ENCODE measurements around the gene FLNB. TPM values are rescaled to one million over a fixed set of nuclear protein-coding genes. Genes with fewer than 3 reads are reported as not detected.

The FLNB gene
- total and polyA plus RNA-seq, 9 of the 15 experiments (the other 6 are each of a cell fraction or from before 2014, with no cell fraction given) = 9.4 to 48.1 (median 25.6) TPM

DNA sequence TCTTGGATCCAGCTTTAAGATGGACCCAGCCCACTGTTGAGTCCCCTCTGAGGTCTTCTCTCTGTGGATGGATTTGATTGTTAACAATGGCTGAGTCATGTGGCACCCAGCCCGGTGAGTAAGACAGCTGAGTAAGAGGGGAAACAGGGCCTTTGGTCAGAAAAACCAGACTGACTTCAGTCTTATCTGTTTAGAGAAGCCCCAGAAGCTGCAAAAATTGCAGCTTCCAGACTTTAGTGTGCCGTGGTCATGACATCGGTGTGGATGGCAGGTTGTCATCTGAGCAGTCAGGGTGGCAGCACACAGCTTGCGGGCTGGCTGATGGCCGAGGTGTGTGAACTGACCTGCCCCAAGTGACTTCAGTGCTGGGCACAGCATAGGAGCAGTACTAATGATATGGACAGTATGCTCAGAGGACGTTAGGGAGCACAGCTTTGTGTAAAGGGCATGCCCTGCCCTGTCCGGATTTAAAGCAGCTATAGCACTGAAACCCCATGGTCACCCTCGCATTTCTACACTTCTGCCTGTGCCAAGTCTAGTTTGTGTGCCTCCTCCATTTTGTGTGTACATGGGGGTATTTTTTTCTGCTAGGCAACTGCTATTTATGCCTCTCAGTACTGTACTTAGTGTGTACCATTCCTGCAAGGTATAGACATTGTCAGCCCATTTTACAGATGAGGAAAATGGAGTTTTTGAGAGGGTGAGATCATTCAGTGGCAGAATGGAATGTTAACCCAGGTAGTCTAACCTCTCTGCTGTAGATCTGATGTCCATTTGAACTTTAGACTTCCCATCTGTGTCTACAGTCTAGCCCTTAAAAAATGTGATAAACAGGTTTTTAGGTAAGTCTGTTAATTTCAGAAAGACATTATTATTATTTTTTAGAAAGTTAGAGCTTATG lies 44.4 kb downstream of the FLNB start:
- in situ Hi-C loops (cut with MboI) (no loop called here), intact Hi-C loops (cut with micrococcal nuclease) (no loop called here)
- H3K9me3 ChIP-seq (replicated peaks; ENCODE audit: control insufficient read depth, insufficient read depth, low read depth, low read length) = no peaks in the 10 kb centered on the region
- DNase-seq (ENCODE audit: extremely low read depth in 1 of 4, low spot score in 3 of 4) (peak; percentile 37 to 81 (median 52)), ATAC-seq (peak; percentile 89), FAIRE-seq (peak; percentile 89)
- H3K27ac ChIP-seq (ENCODE audit: extremely low read depth, low read depth, low read length) = peak overlapping the region; percentile 71; the same call in 2 of the 3 replicates
- no peaks in the 10 kb centered on the region for H3K27me3 ChIP-seq (ENCODE audit: control insufficient read depth in 2 of 2, insufficient read depth in 2 of 2, low read length in 2 of 2)
- H3K4me3 ChIP-seq = no peak overlapping the region
- H2AFZ ChIP-seq (ENCODE audit: low read depth, low read length) = no peak overlapping the region
- ChIA-PET POLR2A (interaction anchor here (1.0 to 1.1 kb wide), 2 partner anchors 11 kb away, joined by 4 read pairs; no protein-coding TSS in a partner anchor), CTCF (ENCODE audit: low intra/inter-chr PET ratio) (no interaction called here)
- peak overlapping the region; percentile 58 for H3K4me2 ChIP-seq (ENCODE audit: insufficient read depth, low read length)
- H3K36me3 ChIP-seq (ENCODE audit: control insufficient read depth, insufficient read depth, low read length) = no peaks in the 10 kb centered on the region
- no TSS peak for BruUV-seq (replicated peaks)
- WGBS (ENCODE audit: insufficient coverage, low coverage, missing lambda C conversion rate) = 18% methylated on average over 8 of the region's 8 CpGs
- no peaks in the 10 kb centered on the region for H3K9me1 ChIP-seq (ENCODE audit: control insufficient read depth, insufficient read depth, low read length)
- peaks cover 52% of the 10 kb centered on the region for H3K79me2 ChIP-seq (ENCODE audit: control insufficient read depth, insufficient read depth, low read length)
- H3K9ac ChIP-seq (ENCODE audit: insufficient read depth in 1 of 2, low read depth in 2 of 2, low read length in 2 of 2) = peak overlapping the region in 1 of 2 experiments; percentile 75; a peak in 3 of 4 replicates
- peaks cover 10 to 34% of the 10 kb centered on the region in 2 experiments; a peak in 4 of 5 replicates for H3K4me1 ChIP-seq (replicated peaks in 1 of 2; ENCODE audit: control insufficient read depth in 2 of 2, insufficient read depth in 2 of 2, low read length in 2 of 2)
- 0 out of 2 replicates have a peak, but pooled peaks cover 5% of the 10 kb centered on the region for H4K20me1 ChIP-seq (replicated peaks; ENCODE audit: control insufficient read depth, insufficient read depth, low read length)
- TF ChIP-seq NRF1 (conservative IDR thresholded peaks at IDR 0.05 in 1 of 2, IDR thresholded peaks at IDR 0.05 in 1 of 2) (no peak), MYNN (IDR thresholded peaks at IDR 0.05) (0 out of 2 replicates have a peak, but pooled peaks have one; percentile 53), MYNN (CRISPR knock-in tag; IDR thresholded peaks at IDR 0.05) (no peak), YY1 (IDR thresholded peaks at IDR 0.05; ENCODE audit: borderline replicate concordance in 1 of 3, control insufficient read depth in 1 of 3, extremely low read depth in 1 of 3, insufficient read depth in 3 of 3, insufficient read length in 1 of 3, insufficient replicate concordance in 2 of 3, low read depth in 1 of 3, low read length in 2 of 3) (peak in 1 of 3 experiments; percentile 54), ZNF655 (CRISPR knock-in tag; IDR thresholded peaks at IDR 0.05) (no peak), HMGXB4 (CRISPR knock-in tag; IDR thresholded peaks at IDR 0.05) (no peak), ZNF324 (CRISPR knock-in tag; IDR thresholded peaks at IDR 0.05) (no peak), ZNF589 (CRISPR knock-in tag; IDR thresholded peaks at IDR 0.05; ENCODE audit: low read depth) (peak; percentile 74), SOX6 (IDR thresholded peaks at IDR 0.05) (peak; percentile 62), CSDE1 (IDR thresholded peaks at IDR 0.05) (no peak), BCOR (IDR thresholded peaks at IDR 0.05) (peak; percentile 90), SRSF1 (IDR thresholded peaks at IDR 0.05; ENCODE audit: low read depth, low read length) (no peak), NUFIP1 (IDR thresholded peaks at IDR 0.05; ENCODE audit: partially characterized antibody) (no peak), NONO (IDR thresholded peaks at IDR 0.05; ENCODE audit: low read depth in 2 of 2, low read length in 1 of 2) (no peak), CBX3 (IDR thresholded peaks at IDR 0.05; ENCODE audit: borderline replicate concordance in 1 of 2, low read length in 2 of 2) (no peak), POLR3G (IDR thresholded peaks at IDR 0.05; ENCODE audit: extremely low read depth, insufficient read length, insufficient replicate concordance) (no peak), TSC22D4 (tag; IDR thresholded peaks at IDR 0.05) (no peak)
- TF ChIP-seq, protein P1, sequence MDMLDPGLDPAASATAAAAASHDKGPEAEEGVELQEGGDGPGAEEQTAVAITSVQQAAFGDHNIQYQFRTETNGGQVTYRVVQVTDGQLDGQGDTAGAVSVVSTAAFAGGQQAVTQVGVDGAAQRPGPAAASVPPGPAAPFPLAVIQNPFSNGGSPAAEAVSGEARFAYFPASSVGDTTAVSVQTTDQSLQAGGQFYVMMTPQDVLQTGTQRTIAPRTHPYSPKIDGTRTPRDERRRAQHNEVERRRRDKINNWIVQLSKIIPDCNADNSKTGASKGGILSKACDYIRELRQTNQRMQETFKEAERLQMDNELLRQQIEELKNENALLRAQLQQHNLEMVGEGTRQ (CRISPR knock-in tag; IDR thresholded peaks at IDR 0.05) = peak; percentile 4; the same call in 1 of the 2 replicates

All from K562 (cell line).